Trophoblast cell (in vitro differentiated cells and primary cell): ENCODE measurements around the gene FBXL17.

Source experiments
- DNase-seq, 2 donors: peaks; one replicate each; pipeline ENCODE4 v3.0.0-alpha.2; 2016
- H2AFZ ChIP-seq: 2 replicates; pipeline ENCODE4 v1.6.1; 2013; ENCODE audit warnings: low read length, moderate library complexity, mild to moderate bottlenecking; ENCODE audit not compliant: insufficient read depth, poor library complexity
- H2AK5ac ChIP-seq: 2 replicates; pipeline ENCODE4 v1.6.1; 2013; ENCODE audit warnings: mild to moderate bottlenecking, low read length
- H2BK120ac ChIP-seq: 2 replicates; pipeline ENCODE4 v1.6.1; 2013; ENCODE audit warnings: low read length, mild to moderate bottlenecking, moderate library complexity; ENCODE audit not compliant: insufficient read depth, poor library complexity
- H2BK12ac ChIP-seq: 2 replicates; pipeline ENCODE4 v1.6.1; 2013; ENCODE audit warnings: mild to moderate bottlenecking, low read length, moderate library complexity
- H2BK5ac ChIP-seq: 2 replicates; pipeline ENCODE4 v1.6.1; 2013; ENCODE audit warnings: low read length, low read depth, moderate library complexity, mild to moderate bottlenecking; ENCODE audit not compliant: poor library complexity
- H3K14ac ChIP-seq: 2 replicates; pipeline ENCODE4 v1.6.1; 2013; ENCODE audit warnings: mild to moderate bottlenecking, low read length
- H3K18ac ChIP-seq: 2 replicates; pipeline ENCODE4 v1.6.1; 2013; ENCODE audit warnings: mild to moderate bottlenecking, low read length
- H3K23ac ChIP-seq: 2 replicates; pipeline ENCODE4 v1.6.1; 2013; ENCODE audit warnings: low read length
- H3K27ac ChIP-seq: 2 replicates; pipeline ENCODE4 v1.5.1; 2013; ENCODE audit warnings: low read depth, mild to moderate bottlenecking, inconsistent platforms, low read length, moderate library complexity
- H3K27me3 ChIP-seq: 2 replicates; pipeline ENCODE4 v1.6.1; 2013; ENCODE audit warnings: inconsistent platforms, mild to moderate bottlenecking, low read length, moderate library complexity; ENCODE audit not compliant: insufficient read depth
- H3K36me3 ChIP-seq, 2 experiments: 1 replicate in 1 of 2; 2 replicates in 1 of 2; pipeline ENCODE4 v1.6.1; 2013; ENCODE audit warnings: low read length in 2 of 2, mild to moderate bottlenecking in 2 of 2, moderate library complexity in 1 of 2; ENCODE audit not compliant: insufficient read depth in 2 of 2, control insufficient read depth in 1 of 2
- H3K4ac ChIP-seq: 2 replicates; pipeline ENCODE4 v1.6.1; 2013; ENCODE audit warnings: low read depth, mild to moderate bottlenecking, low read length, moderate library complexity
- H3K4me1 ChIP-seq, 2 experiments: 1 replicate in 1 of 2; 2 replicates in 1 of 2; pipeline ENCODE4 v1.6.1; 2013; ENCODE audit warnings: low read length in 2 of 2, mild to moderate bottlenecking in 2 of 2, moderate library complexity in 1 of 2; ENCODE audit not compliant: insufficient read depth in 2 of 2, control insufficient read depth in 1 of 2
- H3K4me2 ChIP-seq: 2 replicates; pipeline ENCODE4 v1.6.1; 2013; ENCODE audit warnings: inconsistent platforms, mild to moderate bottlenecking, low read length, moderate library complexity
- H3K4me3 ChIP-seq: 2 replicates; pipeline ENCODE4 v1.5.1; 2013; ENCODE audit warnings: mild to moderate bottlenecking, low read depth, low read length, inconsistent platforms
- H3K79me1 ChIP-seq: one replicate; pipeline ENCODE4 v1.6.1; 2013; ENCODE audit warnings: low read length
- H3K79me2 ChIP-seq: 2 replicates; pipeline ENCODE4 v1.6.1; 2013; ENCODE audit warnings: low read length, mild to moderate bottlenecking; ENCODE audit not compliant: control insufficient read depth, insufficient read depth, poor library complexity
- H3K9ac ChIP-seq: 2 replicates; pipeline ENCODE4 v1.6.1; 2013; ENCODE audit warnings: mild to moderate bottlenecking, low read length
- H3K9me3 ChIP-seq: 2 replicates; pipeline ENCODE4 v1.6.1; 2013; ENCODE audit warnings: low read depth, mild to moderate bottlenecking, control low read depth, inconsistent platforms, low read length; ENCODE audit not compliant: insufficient read depth
- H4K12ac ChIP-seq: 2 replicates; pipeline ENCODE4 v1.6.1; 2013; ENCODE audit warnings: low read depth, mild to moderate bottlenecking, low read length, moderate library complexity
- H4K8ac ChIP-seq: 2 replicates; pipeline ENCODE4 v1.6.1; 2013; ENCODE audit warnings: low read depth, mild to moderate bottlenecking, low read length, moderate library complexity
- H4K91ac ChIP-seq: one replicate; pipeline ENCODE4 v1.6.1; 2013; ENCODE audit warnings: low read depth, mild to moderate bottlenecking, low read length, moderate library complexity
- WGBS: extraction: QIAGEN DNeasy Blood & Tissue Kit; methylation state at CpG from one replicate; pipeline ENCODE4 v1.1.7; 2013; ENCODE audit warnings: missing lambda C conversion rate; ENCODE audit not compliant: insufficient read length, insufficient coverage; ENCODE audit errors: extremely low coverage; 5-methylcytosine and 5-hydroxymethylcytosine counted together

Gene FBXL17

DNA sequence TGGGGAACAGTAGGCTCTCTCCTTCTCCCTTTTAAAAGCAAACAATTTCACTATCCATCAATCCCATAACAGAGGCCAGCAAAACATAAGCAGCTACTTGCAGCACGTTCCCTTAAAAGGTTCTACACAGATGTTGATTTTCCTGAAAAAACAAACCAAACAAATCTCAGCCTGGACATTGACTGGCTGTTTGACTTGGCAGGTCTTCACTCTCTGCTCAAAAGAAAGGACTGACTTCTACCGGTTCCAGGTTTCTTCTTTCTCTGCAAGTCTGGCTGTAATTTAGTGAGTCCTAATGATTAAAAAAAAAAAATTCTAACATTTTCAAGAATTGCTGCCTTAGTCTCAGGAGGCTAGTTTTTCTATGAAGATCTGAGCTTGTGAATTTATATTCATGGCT is 508.0 kb downstream of the FBXL17 start:
- no peak overlapping the region for H4K91ac ChIP-seq
- no peak overlapping the region for H4K12ac ChIP-seq
- H3K79me2 ChIP-seq, result no peaks in the 10 kb centered on the region
- H3K14ac ChIP-seq, result no peak overlapping the region
- DNase-seq, result no peak
- H2BK5ac ChIP-seq, result no peak overlapping the region
- no peak overlapping the region for H3K27ac ChIP-seq
- H4K8ac ChIP-seq, result no peak overlapping the region
- no peaks in the 10 kb centered on the region for H3K79me1 ChIP-seq
- H3K4ac ChIP-seq, result no peak overlapping the region
- no peak overlapping the region for H3K9ac ChIP-seq
- H2BK12ac ChIP-seq, result no peak overlapping the region
- WGBS, result no CpG with 5 or more reads among the region's 2 CpGs
- H3K23ac ChIP-seq, result no peak overlapping the region
- H3K18ac ChIP-seq, result no peak overlapping the region
- peaks cover 0 to 5% of the 10 kb centered on the region in 2 experiments for H3K4me1 ChIP-seq
- H2AK5ac ChIP-seq, result no peak overlapping the region
- peaks cover 2% of the 10 kb centered on the region for H3K9me3 ChIP-seq
- H2AFZ ChIP-seq, result no peak overlapping the region
- no peaks in the 10 kb centered on the region for H3K27me3 ChIP-seq
- no peak overlapping the region for H3K4me2 ChIP-seq
- H2BK120ac ChIP-seq, result no peak overlapping the region
- no peak overlapping the region for H3K4me3 ChIP-seq
- no peaks in the 10 kb centered on the region for H3K36me3 ChIP-seq

DNA sequence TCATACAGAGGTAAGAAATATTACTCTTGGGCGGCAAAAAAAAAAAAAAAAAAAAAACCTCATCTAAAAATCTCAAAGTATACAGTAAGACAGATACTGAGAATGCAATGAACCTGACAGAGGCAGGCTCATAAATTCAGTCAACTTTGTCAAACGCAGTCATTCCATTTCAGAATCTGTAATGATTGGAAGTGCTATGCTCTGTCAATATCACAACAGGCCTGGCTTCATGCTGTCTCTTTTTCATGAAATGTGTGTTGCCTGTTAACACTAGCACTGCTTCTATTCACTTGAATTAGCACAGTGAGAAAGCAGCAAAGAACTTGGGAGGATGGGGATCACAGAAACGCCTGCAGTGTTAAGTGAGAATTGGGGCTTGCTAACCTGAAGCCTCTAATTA is 510.9 kb downstream of the FBXL17 start:
- no peak overlapping the region for H3K9ac ChIP-seq
- H3K79me2 ChIP-seq, result no peaks in the 10 kb centered on the region
- no peaks in the 10 kb centered on the region for H3K36me3 ChIP-seq
- DNase-seq, result no peak
- H2BK120ac ChIP-seq, result no peak overlapping the region
- H2AFZ ChIP-seq, result no peak overlapping the region
- peaks cover 0 to 4% of the 10 kb centered on the region in 2 experiments for H3K4me1 ChIP-seq
- H4K12ac ChIP-seq, result no peak overlapping the region
- H3K4ac ChIP-seq, result no peak overlapping the region
- no peak overlapping the region for H3K27ac ChIP-seq
- H4K8ac ChIP-seq, result no peak overlapping the region
- no peaks in the 10 kb centered on the region for H3K79me1 ChIP-seq
- H3K27me3 ChIP-seq, result no peaks in the 10 kb centered on the region
- WGBS, result no CpG with 5 or more reads among the region's 3 CpGs
- no peak overlapping the region for H3K4me2 ChIP-seq
- no peak overlapping the region for H3K14ac ChIP-seq
- no peak overlapping the region for H4K91ac ChIP-seq
- no peak overlapping the region for H3K18ac ChIP-seq
- no peak overlapping the region for H2AK5ac ChIP-seq
- no peak overlapping the region for H2BK5ac ChIP-seq
- no peak overlapping the region for H3K23ac ChIP-seq
- H2BK12ac ChIP-seq, result no peak overlapping the region
- H3K4me3 ChIP-seq, result no peak overlapping the region
- H3K9me3 ChIP-seq, result peaks cover 3% of the 10 kb centered on the region

DNA sequence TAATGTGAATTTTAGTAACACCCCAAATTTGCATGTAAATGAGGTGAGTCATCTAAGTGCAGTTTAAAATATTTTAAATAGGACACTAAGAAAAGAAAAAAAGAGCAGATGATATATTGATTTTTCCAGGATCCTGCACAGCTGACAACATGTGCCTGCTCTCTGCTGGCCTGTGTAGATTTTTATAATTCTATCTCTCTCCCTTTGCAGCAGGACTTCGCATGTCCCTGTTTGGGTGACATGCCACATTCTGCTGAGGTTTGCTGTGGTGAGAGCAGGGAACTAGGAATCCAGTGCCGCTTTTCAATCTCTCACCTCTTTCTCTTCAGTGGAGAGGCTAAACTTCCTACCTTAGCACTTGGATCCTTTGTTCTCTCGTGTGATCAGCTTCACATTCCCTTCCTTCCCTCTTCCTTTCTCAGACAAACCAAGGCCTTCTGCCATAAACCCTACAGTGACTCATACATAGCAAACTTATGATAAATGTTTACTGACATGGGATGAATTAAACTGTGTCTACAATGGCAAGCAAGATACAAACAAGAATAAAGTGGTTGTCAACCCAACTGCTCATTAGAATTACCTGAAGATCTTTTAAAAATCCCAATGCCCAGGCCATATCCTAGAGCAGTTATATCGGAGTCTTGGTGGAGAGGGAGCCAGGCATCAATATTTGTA is 512.3 kb downstream of the FBXL17 start:
- Histone ChIP-seq H3K4me2 (no peak overlapping the region), H4K12ac (no peak overlapping the region), H3K79me2 (no peaks in the 10 kb centered on the region), H2AFZ (no peak overlapping the region), H3K27me3 (no peaks in the 10 kb centered on the region), H3K23ac (no peak overlapping the region), H2BK12ac (no peak overlapping the region), H3K4me1 (peaks cover 0 to 4% of the 10 kb centered on the region in 2 experiments), H3K9me3 (peaks cover 3% of the 10 kb centered on the region), H3K14ac (no peak overlapping the region), H2AK5ac (no peak overlapping the region), H3K4ac (no peak overlapping the region), H3K9ac (no peak overlapping the region), H4K8ac (no peak overlapping the region), H3K79me1 (no peaks in the 10 kb centered on the region), H2BK5ac (no peak overlapping the region), H3K18ac (no peak overlapping the region), H3K36me3 (no peaks in the 10 kb centered on the region), H3K27ac (no peak overlapping the region), H4K91ac (no peak overlapping the region), H3K4me3 (no peak overlapping the region), H2BK120ac (no peak overlapping the region)
- no CpG with 5 or more reads among the region's 4 CpGs for WGBS
- DNase-seq, result peak in 1 of 2 donors; percentile 9

DNA sequence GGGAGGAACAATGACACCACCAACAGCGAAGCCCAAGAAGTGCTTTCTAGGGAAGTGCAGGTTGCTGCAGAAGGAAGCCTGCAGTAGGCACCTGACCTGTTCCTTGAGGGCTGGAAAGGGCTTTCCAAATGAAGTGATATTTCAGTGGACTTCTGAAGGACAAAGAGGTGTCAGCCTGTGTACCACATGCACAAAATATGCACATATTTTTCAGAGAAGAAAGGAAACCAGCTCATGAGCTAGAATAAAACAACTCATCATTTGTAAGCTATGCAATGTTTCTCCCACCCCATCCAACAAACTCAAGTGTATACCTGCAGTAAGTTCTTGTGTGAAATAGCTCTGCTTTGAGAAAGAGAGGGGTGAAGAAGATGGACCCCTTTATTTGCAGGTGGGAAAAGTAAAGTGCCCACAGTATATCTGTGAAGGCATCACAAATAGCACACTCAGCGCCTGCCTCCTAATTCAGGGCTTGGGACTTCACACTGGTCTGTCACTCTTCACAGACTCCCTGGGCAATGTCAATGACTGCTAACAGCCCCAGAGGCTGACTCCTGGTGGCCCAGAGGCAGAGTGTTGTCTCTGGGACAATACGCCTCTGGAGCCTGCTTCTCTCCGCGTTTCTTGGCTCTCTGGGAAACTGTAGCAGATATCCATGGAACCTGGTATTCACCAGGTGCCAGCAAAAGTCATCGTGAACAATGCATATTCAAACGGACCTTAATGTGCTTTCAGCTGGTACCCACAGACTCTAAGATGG is 513.1 kb downstream of the FBXL17 start:
- H3K9me3 ChIP-seq, result peaks cover 3% of the 10 kb centered on the region
- no peaks in the 10 kb centered on the region for H3K79me2 ChIP-seq
- no peaks in the 10 kb centered on the region for H3K36me3 ChIP-seq
- no CpG with 5 or more reads among the region's 7 CpGs for WGBS
- H3K4ac ChIP-seq, result no peak overlapping the region
- H3K23ac ChIP-seq, result no peak overlapping the region
- no peaks in the 10 kb centered on the region for H3K27me3 ChIP-seq
- H3K79me1 ChIP-seq, result no peaks in the 10 kb centered on the region
- no peak for DNase-seq
- H3K27ac ChIP-seq, result no peak overlapping the region
- H2BK120ac ChIP-seq, result no peak overlapping the region
- peaks cover 0 to 4% of the 10 kb centered on the region in 2 experiments for H3K4me1 ChIP-seq
- H3K18ac ChIP-seq, result no peak overlapping the region
- H2AFZ ChIP-seq, result no peak overlapping the region
- no peak overlapping the region for H3K4me2 ChIP-seq
- H3K14ac ChIP-seq, result no peak overlapping the region
- H2BK5ac ChIP-seq, result no peak overlapping the region
- no peak overlapping the region for H4K12ac ChIP-seq
- no peak overlapping the region for H4K91ac ChIP-seq
- H2BK12ac ChIP-seq, result no peak overlapping the region
- no peak overlapping the region for H3K9ac ChIP-seq
- no peak overlapping the region for H2AK5ac ChIP-seq
- H4K8ac ChIP-seq, result no peak overlapping the region
- H3K4me3 ChIP-seq, result no peak overlapping the region
